Astrocyte (in vitro differentiated cells and primary cell): Measurements from ENCODE around the gene BCAM. TPM values are rescaled to one million over a fixed set of nuclear protein-coding genes. Genes with fewer than 3 reads are reported as not detected.

ENCODE experiments used
- DNase-seq: peaks from one replicate; pipeline ENCODE4 v3.0.0-alpha.2; 2010; ENCODE audit warnings: low read depth
- FAIRE-seq: peaks from 2 replicates; lab custom pipeline; 2011; peaks lifted over from hg19 to GRCh38; lab: Jason Lieb, UNC
- H2AFZ ChIP-seq: 2 replicates; pipeline ENCODE4 v1.6.0; 2012; ENCODE audit warnings: low read depth, low read length, inconsistent platforms
- H3K27ac ChIP-seq: 2 replicates; pipeline ENCODE4 v1.5.1; 2011; ENCODE audit warnings: low read depth, low read length, inconsistent platforms
- H3K27me3 ChIP-seq: 2 replicates; pipeline ENCODE4 v1.6.0; 2011; ENCODE audit warnings: low read length, inconsistent platforms; ENCODE audit not compliant: insufficient read depth
- H3K36me3 ChIP-seq: 2 replicates; pipeline ENCODE4 v1.5.1; 2011; ENCODE audit warnings: low read length, inconsistent platforms; ENCODE audit not compliant: insufficient read depth
- H3K4me1 ChIP-seq: 2 replicates; pipeline ENCODE4 v1.5.1; 2011; ENCODE audit warnings: low read length, inconsistent platforms; ENCODE audit not compliant: insufficient read depth
- H3K4me2 ChIP-seq: 2 replicates; pipeline ENCODE4 v1.6.0; 2012; ENCODE audit warnings: low read length, inconsistent platforms
- H3K4me3 ChIP-seq: 2 replicates; pipeline ENCODE4 v1.5.1; 2011; ENCODE audit warnings: low read depth, mild to moderate bottlenecking, low read length, inconsistent platforms; ENCODE audit not compliant: insufficient read depth
- H3K79me2 ChIP-seq: 2 replicates; pipeline ENCODE4 v1.6.0; 2012; ENCODE audit warnings: mild to moderate bottlenecking, low read length, inconsistent platforms; ENCODE audit not compliant: insufficient read depth
- H3K9ac ChIP-seq: 2 replicates; pipeline ENCODE4 v1.6.0; 2012; ENCODE audit warnings: mild to moderate bottlenecking, low read length, inconsistent platforms
- H3K9me3 ChIP-seq: 2 replicates; pipeline ENCODE4 v1.5.1; 2012; ENCODE audit warnings: low read depth, mild to moderate bottlenecking, low read length, inconsistent platforms; ENCODE audit not compliant: insufficient read depth
- H4K20me1 ChIP-seq: 2 replicates; pipeline ENCODE4 v1.6.0; 2012; ENCODE audit warnings: low read length, inconsistent platforms; ENCODE audit not compliant: insufficient read depth
- H3K27ac Mint-ChIP-seq: one replicate; pipeline ENCODE4 v1.8.0; 2021; ENCODE audit warnings: mild to moderate bottlenecking, mixed read lengths; ENCODE audit not compliant: unreplicated experiment
- H3K27me3 Mint-ChIP-seq: one replicate; pipeline ENCODE4 v1.8.0; 2021; ENCODE audit warnings: low read depth, mixed read lengths; ENCODE audit not compliant: unreplicated experiment
- H3K36me3 Mint-ChIP-seq: one replicate; pipeline ENCODE4 v1.8.0; 2021; ENCODE audit warnings: low read depth, mixed read lengths; ENCODE audit not compliant: unreplicated experiment
- H3K4me1 Mint-ChIP-seq: one replicate; pipeline ENCODE4 v1.8.0; 2021; ENCODE audit warnings: low read depth, mixed read lengths; ENCODE audit not compliant: unreplicated experiment
- H3K4me3 Mint-ChIP-seq: one replicate; pipeline ENCODE4 v1.8.0; 2021; ENCODE audit warnings: mild to moderate bottlenecking, moderate library complexity, mixed read lengths; ENCODE audit not compliant: unreplicated experiment
- H3K9me3 Mint-ChIP-seq: one replicate; pipeline ENCODE4 v1.8.0; 2021; ENCODE audit warnings: mild to moderate bottlenecking, mixed read lengths; ENCODE audit not compliant: unreplicated experiment
- CTCF ChIP-seq: IDR thresholded peaks from 2 replicates; pipeline ENCODE4 v1.5.1; 2011; ENCODE audit warnings: low read depth, mild to moderate bottlenecking, inconsistent platforms, low read length, moderate library complexity; ENCODE audit not compliant: insufficient read depth
- EZH2 ChIP-seq: IDR thresholded peaks from 2 replicates; pipeline ENCODE4 v1.6.1; 2012; ENCODE audit warnings: mild to moderate bottlenecking, low read length, inconsistent platforms; ENCODE audit not compliant: insufficient read depth
- total RNA-seq: library from RNA; stranded (reverse); gene quantifications from 2 replicates; pipeline ENCODE4 v1.2.1, GENCODE V29; 2021

BCAM gene
- total RNA-seq, 1 donor from 2014 or later, result 14.0 TPM

- Histone ChIP-seq H3K4me2 (no peak overlapping the region), H2AFZ (no peak overlapping the region), H3K4me3 (no peak overlapping the region), H3K36me3 (no peaks in the 10 kb centered on the region), H3K9ac (no peak overlapping the region), H3K9me3 (no peaks in the 10 kb centered on the region), H3K27me3 (no peaks in the 10 kb centered on the region), H3K27ac (no peak overlapping the region), H3K79me2 (peaks cover 91% of the 10 kb centered on the region), H3K4me1 (peaks cover 20% of the 10 kb centered on the region), H4K20me1 (peaks cover 77% of the 10 kb centered on the region)
- peaks cover 24% of the 10 kb centered on the region for H3K4me1 Mint-ChIP-seq
- H3K9me3 Mint-ChIP-seq, result no peaks in the 10 kb centered on the region
- TF ChIP-seq CTCF (no peak), EZH2 (no peak)
- H3K27me3 Mint-ChIP-seq, result no peaks in the 10 kb centered on the region
- FAIRE-seq, result no peak
- peaks cover 18% of the 10 kb centered on the region for H3K36me3 Mint-ChIP-seq
- peak overlapping the region; percentile 100 for H3K27ac Mint-ChIP-seq
- no peak for DNase-seq
- H3K4me3 Mint-ChIP-seq, result no peak overlapping the region
Measured at GRCh38 chr19:44850641-44851109, 41.8 kb downstream of the BCAM start.

DNA sequence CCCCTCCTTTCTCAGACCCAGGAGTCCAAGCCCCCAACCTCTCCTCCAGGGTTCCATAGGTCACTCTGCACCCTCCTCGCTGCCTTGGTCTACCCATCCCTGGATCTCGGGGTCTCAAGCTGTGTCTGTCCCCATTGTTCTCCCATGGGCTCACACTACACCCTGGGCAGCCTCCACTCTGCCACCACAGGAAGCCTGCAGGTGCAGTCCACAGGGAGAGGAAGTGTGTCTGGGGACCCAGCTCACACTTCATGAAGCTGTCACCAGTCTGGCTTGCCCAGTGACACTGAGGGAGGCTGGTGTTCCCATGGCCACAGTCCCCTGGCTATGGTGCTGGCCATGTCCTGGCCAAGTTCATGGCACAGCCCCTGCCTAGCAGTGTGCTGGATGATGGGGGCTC is 42.5 kb downstream of the BCAM start:
- H3K4me3 Mint-ChIP-seq, result peak overlapping the region; percentile 66
- no peak overlapping the region for H3K9ac ChIP-seq
- peaks cover 84% of the 10 kb centered on the region for H4K20me1 ChIP-seq
- H3K79me2 ChIP-seq, result peaks cover 95% of the 10 kb centered on the region
- FAIRE-seq, result no peak
- H3K9me3 Mint-ChIP-seq, result no peaks in the 10 kb centered on the region
- H3K36me3 Mint-ChIP-seq, result peaks cover 18% of the 10 kb centered on the region
- H3K4me3 ChIP-seq, result no peak overlapping the region
- no peaks in the 10 kb centered on the region for H3K9me3 ChIP-seq
- TF ChIP-seq CTCF, result no peak
- TF ChIP-seq EZH2, result no peak
- H3K36me3 ChIP-seq, result no peaks in the 10 kb centered on the region
- no peak overlapping the region for H3K4me2 ChIP-seq
- DNase-seq, result no peak
- H2AFZ ChIP-seq, result no peak overlapping the region
- H3K27me3 Mint-ChIP-seq, result no peaks in the 10 kb centered on the region
- H3K27ac Mint-ChIP-seq, result peak overlapping the region; percentile 66
- peaks cover 26% of the 10 kb centered on the region for H3K4me1 ChIP-seq
- no peaks in the 10 kb centered on the region for H3K27me3 ChIP-seq
- H3K27ac ChIP-seq, result no peak overlapping the region
- H3K4me1 Mint-ChIP-seq, result peaks cover 24% of the 10 kb centered on the region

GRCh38 chr19:44855606-44856005 is 46.7 kb downstream of the BCAM start:
- Mint-ChIP-seq H3K4me3 (no peak overlapping the region), H3K27me3 (no peaks in the 10 kb centered on the region), H3K9me3 (no peaks in the 10 kb centered on the region), H3K36me3 (peaks cover 10% of the 10 kb centered on the region), H3K27ac (no peak overlapping the region), H3K4me1 (peaks cover 8% of the 10 kb centered on the region)
- Histone ChIP-seq H3K4me3 (no peak overlapping the region), H3K36me3 (peaks cover 6% of the 10 kb centered on the region), H3K9ac (no peak overlapping the region), H3K27me3 (no peaks in the 10 kb centered on the region), H3K9me3 (no peaks in the 10 kb centered on the region), H3K79me2 (peaks cover 93% of the 10 kb centered on the region), H3K4me1 (peaks cover 11% of the 10 kb centered on the region), H3K27ac (no peak overlapping the region), H4K20me1 (peaks cover 85% of the 10 kb centered on the region), H2AFZ (no peak overlapping the region), H3K4me2 (no peak overlapping the region)
- FAIRE-seq, result no peak
- TF ChIP-seq CTCF (no peak), EZH2 (no peak)
- no peak for DNase-seq
